C4-2B (cell line): ENCODE results near the gene DYNLT2.

ENCODE experiments used
- H3K27ac ChIP-seq: fragments of 450-650 bp; 2 replicates; pipeline ENCODE4 v1.5.1; 2017
- CTCF ChIP-seq: fragments of 450-650 bp; conservative IDR thresholded peaks from 2 replicates; pipeline ENCODE4 v1.5.1; 2017; ENCODE audit warnings: mild to moderate bottlenecking
- ZFX ChIP-seq: fragments of 450-650 bp; IDR thresholded peaks from 2 replicates; pipeline ENCODE4 v1.6.1; 2017

Gene DYNLT2

GRCh38 chr6:169780571-169781091, 29.3 kb upstream of the DYNLT2 start:
- no peak overlapping the region for H3K27ac ChIP-seq
- TF ChIP-seq CTCF (no peak), ZFX (no peak)

GRCh38 chr6:169779896-169780295, 28.5 kb upstream of the DYNLT2 start:
- no peak for TF ChIP-seq ZFX
- no peak for TF ChIP-seq CTCF
- H3K27ac ChIP-seq, result no peak overlapping the region

GRCh38 chr6:169779092-169779815, 27.9 kb upstream of the DYNLT2 start:
- H3K27ac ChIP-seq, result no peak overlapping the region
- TF ChIP-seq CTCF, result no peak
- TF ChIP-seq ZFX, result no peak

GRCh38 chr6:169778646-169779045, 27.3 kb upstream of the DYNLT2 start:
- TF ChIP-seq ZFX (no peak), CTCF (no peak)
- no peak overlapping the region for H3K27ac ChIP-seq

GRCh38 chr6:169777896-169778295, 26.5 kb upstream of the DYNLT2 start:
- H3K27ac ChIP-seq, result no peak overlapping the region
- TF ChIP-seq ZFX (no peak), CTCF (no peak)

- TF ChIP-seq CTCF (no peak), ZFX (no peak)
- H3K27ac ChIP-seq, result no peak overlapping the region
Observed at GRCh38 chr6:169776379-169776778, 25.0 kb upstream of the DYNLT2 start.

GRCh38 chr6:169775321-169775720, 23.9 kb upstream of the DYNLT2 start:
- TF ChIP-seq CTCF (no peak), ZFX (no peak)
- H3K27ac ChIP-seq, result no peak overlapping the region
